Activated effector memory CD4-positive, alpha-beta T cell treated with Interleukin-2 at 50 U/mL for 16 hours (primary cell): ENCODE results near the gene ADAMTS9.

Experiments
- DNase-seq: peaks from one replicate; pipeline ENCODE4 v3.0.0-alpha.2; 2020

The ADAMTS9 gene

DNA sequence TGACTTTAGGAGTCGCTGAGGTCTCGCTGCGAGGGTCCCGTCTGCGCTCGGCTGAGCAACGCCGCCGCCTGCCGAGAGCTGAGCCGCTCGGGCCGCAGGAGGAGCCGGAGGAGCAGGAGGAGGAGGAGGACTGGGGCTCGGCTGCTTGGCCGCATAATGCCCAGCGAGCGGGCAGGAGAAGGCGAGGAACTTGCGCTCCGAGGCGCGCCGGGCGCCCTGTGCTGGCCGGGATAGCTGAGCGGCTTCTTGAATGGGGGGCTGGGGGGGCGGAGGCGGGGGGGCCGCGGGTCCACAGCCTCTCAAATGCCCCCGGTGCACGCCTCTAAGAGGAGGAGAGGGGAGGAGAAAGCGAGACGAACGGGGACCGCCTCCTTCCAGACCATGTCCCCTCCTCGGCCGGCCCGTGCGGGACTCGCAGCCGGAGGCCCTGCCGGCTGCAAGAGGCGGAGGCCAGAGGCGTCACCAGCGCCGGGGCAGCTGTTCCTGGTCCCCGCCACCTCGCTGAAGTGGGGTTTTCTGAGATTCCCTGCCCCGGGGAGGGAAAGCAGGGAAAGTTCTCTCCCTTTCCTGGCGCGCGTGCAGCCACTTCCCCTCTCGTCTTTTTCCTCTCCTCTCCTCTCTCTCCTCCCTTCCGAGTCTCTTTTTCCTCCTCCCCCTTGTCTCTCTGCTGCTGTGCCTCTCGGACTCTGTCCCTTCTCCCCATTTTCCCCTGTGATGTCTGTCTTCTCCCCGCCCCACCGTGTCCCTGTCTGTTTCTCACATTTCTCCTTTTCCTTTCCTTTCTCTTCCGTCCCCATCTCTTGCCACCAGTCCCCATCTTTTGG, at the start of gene ADAMTS9:
ADAMTS9 (minus strand) TSS at position 220 of the 824 bp plus-strand sequence. CDS start 343 bp downstream, outside the sequence.
- no peak for DNase-seq

GRCh38 chr3:64732576-64732975, 44.8 kb upstream of the ADAMTS9 start:
- DNase-seq, result no peak

GRCh38 chr3:64730681-64731080, 42.9 kb upstream of the ADAMTS9 start:
- no peak for DNase-seq

GRCh38 chr3:64728994-64729393, 41.2 kb upstream of the ADAMTS9 start:
- DNase-seq, result no peak

- DNase-seq, result no peak
Observed at GRCh38 chr3:64728428-64728827, 40.6 kb upstream of the ADAMTS9 start.

DNA sequence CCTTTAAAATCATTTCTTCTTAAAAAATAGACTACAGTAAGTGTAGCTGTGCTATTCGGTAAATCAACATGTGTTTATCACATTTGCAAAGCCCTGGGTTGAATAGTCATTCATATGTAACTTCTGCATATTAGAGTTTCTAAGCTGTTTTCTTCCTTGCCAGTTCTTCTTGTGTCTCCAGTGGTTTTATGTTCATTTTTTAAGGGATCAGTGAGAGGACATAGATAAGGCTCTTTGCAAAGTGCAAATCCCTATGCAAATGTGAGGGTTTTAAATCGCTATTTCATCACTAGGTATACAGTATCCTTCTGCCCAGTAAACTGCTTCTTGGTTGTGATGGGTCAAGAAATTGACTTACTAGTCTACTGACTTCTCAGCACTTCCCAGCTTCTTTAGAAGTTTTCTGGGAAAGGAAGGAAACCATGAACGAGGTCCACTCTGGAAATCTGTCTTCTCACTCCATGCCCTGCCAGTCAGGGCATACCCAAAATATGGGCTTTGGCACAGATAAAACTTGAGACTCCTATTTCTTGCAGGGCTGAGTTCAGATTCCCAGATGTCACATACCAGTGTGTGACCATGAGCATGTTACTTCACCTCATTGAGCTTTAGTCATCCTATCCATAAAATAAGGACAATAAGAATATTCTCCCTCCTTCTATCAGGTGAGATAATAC, 38.8 kb upstream of the ADAMTS9 start:
- DNase-seq, result no peak

- no peak for DNase-seq
Observed at GRCh38 chr3:64718976-64719375, 31.2 kb upstream of the ADAMTS9 start.

DNA sequence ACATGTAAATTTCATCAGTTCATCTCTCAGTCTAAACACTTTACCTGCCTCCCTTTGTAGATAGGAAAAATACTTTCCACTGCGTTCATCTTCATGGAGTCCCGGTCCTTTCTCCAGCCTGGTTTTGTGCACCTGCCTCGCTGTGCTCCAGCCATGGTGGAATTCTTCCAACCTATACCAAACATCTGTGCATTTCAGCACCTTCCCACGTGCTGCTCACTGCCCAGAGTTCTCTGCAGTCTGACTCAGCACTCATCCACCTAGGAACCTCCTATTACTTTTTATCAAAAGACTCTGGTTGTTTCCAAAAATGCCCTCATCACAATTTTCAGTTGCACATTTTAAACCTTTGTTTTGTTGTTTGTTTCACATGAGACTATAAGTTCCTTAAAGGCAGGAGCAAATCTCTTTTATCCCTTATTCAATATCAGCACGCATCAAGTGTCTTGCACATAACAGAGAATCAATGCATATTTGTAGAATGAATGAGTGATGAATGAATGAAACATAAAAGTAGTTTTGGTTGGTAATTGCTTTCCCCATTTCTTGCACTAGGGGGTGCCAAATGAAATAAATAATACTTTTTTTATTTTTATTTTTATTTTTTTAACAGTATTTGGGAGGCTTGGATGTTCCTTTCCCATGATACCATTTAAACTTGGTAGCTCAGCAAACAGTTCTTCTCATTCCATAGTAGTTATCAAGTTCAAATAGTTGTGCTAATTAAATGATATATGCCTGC, 30.2 kb upstream of the ADAMTS9 start:
- DNase-seq, result no peak

GRCh38 chr3:64717411-64717810, 29.6 kb upstream of the ADAMTS9 start:
- DNase-seq, result no peak

- DNase-seq, result no peak
Observed at GRCh38 chr3:64716110-64716710, 28.4 kb upstream of the ADAMTS9 start.

DNA sequence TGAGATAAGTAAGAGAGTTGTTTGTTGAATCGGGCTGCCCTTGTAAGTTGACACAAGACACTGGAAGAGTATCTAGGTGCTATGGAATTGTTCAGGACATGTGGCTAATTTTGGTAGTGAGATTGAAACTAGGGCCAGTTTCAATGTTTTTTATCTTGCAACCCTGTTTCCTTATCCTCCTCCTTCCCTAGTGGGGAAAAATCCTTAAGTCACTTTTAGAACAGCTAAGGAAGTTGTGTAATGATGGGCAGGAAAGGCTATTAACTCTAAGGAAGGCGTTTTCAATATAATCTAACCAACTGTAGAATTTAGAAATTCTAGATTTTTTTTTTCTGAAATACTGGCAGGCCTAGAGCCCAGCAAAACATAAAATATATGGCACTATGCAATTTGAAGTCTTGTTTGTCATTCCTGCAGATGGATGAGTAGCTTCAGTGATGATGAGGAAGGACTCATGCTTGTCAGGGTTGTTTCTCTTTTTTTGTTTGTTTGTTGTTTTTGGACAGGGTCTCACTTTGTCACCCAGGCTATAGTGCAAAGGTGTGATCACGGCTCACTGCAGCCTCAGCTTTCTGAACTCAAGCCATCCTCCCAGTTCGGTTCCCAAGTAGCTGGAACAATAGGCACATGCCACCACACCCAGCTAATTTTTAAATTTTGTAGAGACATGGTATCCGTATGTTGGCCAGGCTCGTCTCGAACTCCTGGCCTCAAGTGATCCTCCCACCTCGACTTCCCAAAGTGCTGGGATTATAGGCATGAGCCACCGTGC, 27.6 kb upstream of the ADAMTS9 start:
- no peak for DNase-seq

GRCh38 chr3:64708456-64708855, 20.7 kb upstream of the ADAMTS9 start:
- DNase-seq, result no peak

DNA sequence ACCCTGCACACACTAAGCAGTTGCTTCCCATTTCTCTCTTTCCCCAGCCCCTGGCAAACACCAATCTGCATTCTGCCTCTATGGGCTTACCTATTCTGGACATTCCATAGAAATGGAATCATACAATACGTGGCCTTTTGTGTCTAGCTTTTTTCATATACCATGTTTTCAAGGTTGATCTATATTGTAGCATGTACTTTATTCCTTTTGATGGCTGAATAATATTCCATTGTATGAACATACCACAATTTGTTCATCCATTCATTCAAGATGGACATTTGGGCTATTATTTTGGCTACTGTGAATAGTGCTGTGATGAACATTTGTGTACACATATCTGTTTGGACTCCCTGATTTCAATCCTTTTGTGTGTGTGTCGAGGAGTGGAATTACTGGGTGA, 18.1 kb upstream of the ADAMTS9 start:
- DNase-seq, result no peak

DNA sequence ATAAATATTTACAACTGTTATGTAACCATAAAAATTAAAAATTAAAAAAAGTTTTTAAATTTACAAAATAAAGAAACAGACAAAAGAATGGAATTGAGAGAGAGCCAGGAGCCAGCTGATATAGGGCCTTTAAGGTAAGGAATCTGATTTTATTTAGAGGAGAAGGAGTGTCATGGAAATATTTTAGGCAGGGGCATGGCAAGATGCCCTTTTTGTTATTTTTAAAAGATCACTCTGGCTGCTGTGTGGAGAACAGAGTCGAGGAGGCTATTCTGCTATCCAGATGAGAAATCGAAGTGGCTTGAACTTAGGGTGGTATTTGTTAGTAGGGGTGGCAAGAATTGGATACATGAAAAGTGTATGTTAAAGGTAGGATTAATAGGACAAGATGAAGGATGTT, 9.1 kb upstream of the ADAMTS9 start:
- no peak for DNase-seq

GRCh38 chr3:64694114-64694513, 6.3 kb upstream of the ADAMTS9 start:
- no peak for DNase-seq

DNA sequence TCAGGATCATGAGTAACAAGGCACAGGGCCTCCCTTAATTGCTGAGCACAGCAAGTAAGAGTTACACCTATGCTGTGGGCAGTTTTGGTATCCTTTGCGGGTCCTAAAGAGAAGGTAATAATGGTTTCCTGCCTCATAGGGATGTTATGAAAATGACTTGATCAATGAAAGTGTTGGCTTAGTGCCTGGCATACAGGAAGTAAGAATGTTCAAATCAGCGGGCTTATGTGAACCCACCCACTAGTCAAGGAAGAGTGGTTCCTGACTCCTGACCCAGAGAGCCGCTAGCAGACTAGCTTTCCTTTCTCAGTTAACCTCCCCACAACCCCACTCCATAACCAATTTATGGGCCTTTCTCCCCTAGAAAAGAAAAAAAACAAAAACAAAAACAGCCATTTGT, 5.2 kb upstream of the ADAMTS9 start:
- DNase-seq, result no peak

DNA sequence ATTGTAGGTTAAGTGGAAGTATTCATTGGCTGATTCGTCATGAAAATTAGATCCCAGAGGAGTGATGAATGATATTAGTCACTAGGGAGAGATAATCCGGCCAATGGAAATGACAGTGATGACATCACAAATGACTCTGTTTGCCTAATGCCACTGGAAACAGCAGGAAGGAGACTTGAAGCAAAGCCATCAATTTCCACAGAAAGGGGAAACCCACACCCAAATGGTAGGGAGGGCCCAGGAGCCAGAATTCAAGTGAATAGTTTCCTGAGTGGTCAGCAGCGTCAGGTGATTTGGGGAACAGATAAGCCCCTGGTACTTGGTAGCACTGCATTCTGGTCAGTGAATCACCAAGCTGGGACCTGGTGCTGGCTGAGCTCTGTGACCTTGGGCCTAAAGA, 3.3 kb upstream of the ADAMTS9 start:
- DNase-seq, result no peak

- no peak for DNase-seq
Observed at GRCh38 chr3:64687086-64687780, 567 bp downstream of the ADAMTS9 start.

DNA sequence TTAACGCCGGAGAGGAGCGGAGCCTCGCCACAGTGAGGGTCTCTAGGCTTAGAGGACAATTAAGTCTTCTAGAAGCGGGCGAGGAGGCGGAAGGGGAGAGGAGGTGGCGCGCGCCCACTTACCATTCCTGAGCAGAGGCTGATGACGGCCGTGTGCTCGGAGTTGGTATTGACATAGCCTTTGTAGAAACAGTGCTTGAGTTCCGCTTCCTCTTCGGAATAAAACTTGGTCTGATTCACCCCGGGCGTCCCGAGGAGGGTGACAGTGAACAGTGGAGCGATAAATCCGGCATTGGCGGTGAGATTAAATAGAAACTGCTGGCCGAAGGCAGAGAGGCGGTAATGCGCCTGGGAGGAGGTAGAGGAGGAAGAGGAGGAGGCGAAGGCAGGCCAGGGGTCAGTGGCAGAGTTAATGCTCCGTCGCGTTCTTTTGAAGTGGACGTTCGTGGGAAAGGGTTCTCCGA, 1.3 kb downstream of the ADAMTS9 start:
- no peak for DNase-seq

- DNase-seq, result no peak
Observed at GRCh38 chr3:64685800-64686445, 1.9 kb downstream of the ADAMTS9 start.

GRCh38 chr3:64685331-64685799, 2.4 kb downstream of the ADAMTS9 start:
- no peak for DNase-seq
